Keratinocyte (primary cell): ENCODE measurements around the gene SERP2.

Experiments used
- CTCF ChIP-seq, 3 experiments: IDR thresholded peaks in 1 of 3; conservative IDR thresholded peaks in 1 of 3; optimal IDR thresholded peaks in 1 of 3; 2 replicates in 2 of 3; 3 replicates in 1 of 3; pipeline versions ENCODE3 to v1.5.1; 2011; ENCODE audit warnings: low read length in 3 of 3, mild to moderate bottlenecking in 3 of 3, moderate library complexity in 2 of 3, control low read depth in 1 of 3, inconsistent platforms in 1 of 3; ENCODE audit not compliant: insufficient read depth in 2 of 3; ENCODE audit errors: extremely low read depth in 1 of 3
- EZH2 ChIP-seq: IDR thresholded peaks from one replicate; pipeline ENCODE4 v1.6.1; 2012; ENCODE audit warnings: inconsistent platforms, mild to moderate bottlenecking, low read length, moderate library complexity

- TF ChIP-seq CTCF (optimal IDR thresholded peaks at IDR 0.05 in 1 of 3, IDR thresholded peaks at IDR 0.05 in 1 of 3, conservative IDR thresholded peaks at IDR 0.05 in 1 of 3; ENCODE audit: extremely low read depth in 1 of 3, insufficient read depth in 2 of 3, low read length in 3 of 3) (no peak), EZH2 (no peak)
Observed at GRCh38 chr13:44413095-44413494, 39.5 kb downstream of the SERP2 start.
